A673 (cell line): ENCODE data around the gene TMOD3.

Experiments used
- CTCF ChIP-seq: fragments of 300-800, 200-600 bp; sonication (generic); conservative IDR thresholded peaks from 2 replicates; pipeline ENCODE4 v1.5.1; 2017; ENCODE audit warnings: low read depth, mild to moderate bottlenecking, antibody characterized with exemption, low read length, moderate library complexity, mixed read lengths
- EZH2 ChIP-seq: fragments of 200-600 bp; sonication (generic); IDR thresholded peaks from 2 replicates; pipeline ENCODE4 v1.6.1; 2017; ENCODE audit warnings: borderline replicate concordance, low read depth, mild to moderate bottlenecking, mixed read lengths, antibody characterized with exemption, low read length; ENCODE audit not compliant: poor library complexity, severe bottlenecking

GRCh38 chr15:51853998-51854397, 24.5 kb downstream of the TMOD3 start:
- TF ChIP-seq CTCF (no peak), EZH2 (no peak)
